ENCODE measurements around the gene KCNIP1. TPM values are rescaled to one million over a fixed set of nuclear protein-coding genes. Genes with fewer than 3 reads are reported as not detected.

Gene KCNIP1
- total and polyA plus RNA-seq, 10 donors, result 0.08 to 20.0 (median 9.4) TPM

- H3K36me3 ChIP-seq, result no peaks in the 10 kb centered on the region
- 61 to 75% (median 64%) methylated on average over 13 of the region's 13 CpGs for WGBS, 5 donors
- H3K4me1 ChIP-seq, result no peaks in the 10 kb centered on the region
- H3K9me3 ChIP-seq, result no peaks in the 10 kb centered on the region
- H3K4me3 ChIP-seq, result no peak overlapping the region
- no peak for TF ChIP-seq POLR2A (IDR thresholded peaks at IDR 0.05)
- TF ChIP-seq, protein P1, sequence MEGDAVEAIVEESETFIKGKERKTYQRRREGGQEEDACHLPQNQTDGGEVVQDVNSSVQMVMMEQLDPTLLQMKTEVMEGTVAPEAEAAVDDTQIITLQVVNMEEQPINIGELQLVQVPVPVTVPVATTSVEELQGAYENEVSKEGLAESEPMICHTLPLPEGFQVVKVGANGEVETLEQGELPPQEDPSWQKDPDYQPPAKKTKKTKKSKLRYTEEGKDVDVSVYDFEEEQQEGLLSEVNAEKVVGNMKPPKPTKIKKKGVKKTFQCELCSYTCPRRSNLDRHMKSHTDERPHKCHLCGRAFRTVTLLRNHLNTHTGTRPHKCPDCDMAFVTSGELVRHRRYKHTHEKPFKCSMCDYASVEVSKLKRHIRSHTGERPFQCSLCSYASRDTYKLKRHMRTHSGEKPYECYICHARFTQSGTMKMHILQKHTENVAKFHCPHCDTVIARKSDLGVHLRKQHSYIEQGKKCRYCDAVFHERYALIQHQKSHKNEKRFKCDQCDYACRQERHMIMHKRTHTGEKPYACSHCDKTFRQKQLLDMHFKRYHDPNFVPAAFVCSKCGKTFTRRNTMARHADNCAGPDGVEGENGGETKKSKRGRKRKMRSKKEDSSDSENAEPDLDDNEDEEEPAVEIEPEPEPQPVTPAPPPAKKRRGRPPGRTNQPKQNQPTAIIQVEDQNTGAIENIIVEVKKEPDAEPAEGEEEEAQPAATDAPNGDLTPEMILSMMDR (IDR thresholded peaks at IDR 0.05 in 8 of 11, conservative IDR thresholded peaks at IDR 0.05 in 3 of 11), result no peak
- no peak for TF ChIP-seq POLR2AphosphoS5 (IDR thresholded peaks at IDR 0.05)
- intact Hi-C loops (cut with DNase I; ENCODE audit: low total_unique reads), result no loop called here
- no peak for DNase-seq
- H3K27me3 ChIP-seq (replicated peaks in 1 of 7), result peaks cover 0 to 19% (median 0%) of the 10 kb centered on the region in 7 donors
- H3K27ac ChIP-seq, result no peak overlapping the region
These were observed 36.7 kb upstream of the KCNIP1 start for GRCh38 chr5:170466988-170467707.

GRCh38 chr5:170468633-170469285 is 35.1 kb upstream of the KCNIP1 start:
- no peaks in the 10 kb centered on the region for H3K9me3 ChIP-seq
- intact Hi-C loops (cut with DNase I; ENCODE audit: low total_unique reads), result no loop called here
- H3K27ac ChIP-seq, result no peak overlapping the region
- 89 to 96% (median 93%) methylated on average over 7 of the region's 7 CpGs for WGBS, 5 donors
- no peaks in the 10 kb centered on the region for H3K4me1 ChIP-seq
- DNase-seq, result no peak
- no peaks in the 10 kb centered on the region for H3K36me3 ChIP-seq
- TF ChIP-seq POLR2AphosphoS5 (IDR thresholded peaks at IDR 0.05), result no peak
- TF ChIP-seq, protein P1 (IDR thresholded peaks at IDR 0.05 in 8 of 11, conservative IDR thresholded peaks at IDR 0.05 in 3 of 11), result no peak
- no peak for TF ChIP-seq POLR2A (IDR thresholded peaks at IDR 0.05)
- H3K4me3 ChIP-seq, result no peak overlapping the region
- peaks cover 0 to 19% (median 0%) of the 10 kb centered on the region in 7 donors for H3K27me3 ChIP-seq (replicated peaks in 1 of 7)

DNA sequence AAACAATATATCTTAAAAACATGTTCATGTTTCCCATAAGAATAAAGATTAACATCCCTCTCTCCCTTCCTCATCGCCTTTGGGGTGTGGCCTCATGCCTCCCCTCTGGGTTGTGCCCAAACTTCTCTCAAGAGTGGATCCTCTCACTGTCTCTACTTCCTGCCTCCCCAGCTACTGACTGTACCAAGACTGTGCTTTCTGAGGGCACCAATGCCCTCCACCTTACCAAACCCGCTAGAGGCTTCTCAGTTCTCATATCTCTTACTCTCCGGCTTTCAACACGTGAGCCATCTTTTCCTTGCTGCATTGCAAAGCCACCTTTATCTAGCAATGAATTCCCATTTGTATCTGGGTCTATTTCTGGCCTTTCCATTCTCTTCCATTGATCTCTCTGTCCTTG is 34.4 kb upstream of the KCNIP1 start:
- no peak for TF ChIP-seq POLR2A (IDR thresholded peaks at IDR 0.05)
- TF ChIP-seq, protein P1 (IDR thresholded peaks at IDR 0.05 in 8 of 11, conservative IDR thresholded peaks at IDR 0.05 in 3 of 11), result no peak
- no peak for TF ChIP-seq POLR2AphosphoS5 (IDR thresholded peaks at IDR 0.05)
- Histone ChIP-seq H3K4me3 (no peak overlapping the region), H3K27ac (no peak overlapping the region), H3K36me3 (no peaks in the 10 kb centered on the region), H3K9me3 (no peaks in the 10 kb centered on the region), H3K4me1 (no peaks in the 10 kb centered on the region), H3K27me3 (replicated peaks in 1 of 7) (peaks cover 0 to 19% (median 0%) of the 10 kb centered on the region in 7 donors)
- intact Hi-C loops (cut with DNase I; ENCODE audit: low total_unique reads), result no loop called here
- WGBS, 5 donors, result 82 to 94% (median 86%) methylated on average over 4 of the region's 4 CpGs
- no peak for DNase-seq

DNA sequence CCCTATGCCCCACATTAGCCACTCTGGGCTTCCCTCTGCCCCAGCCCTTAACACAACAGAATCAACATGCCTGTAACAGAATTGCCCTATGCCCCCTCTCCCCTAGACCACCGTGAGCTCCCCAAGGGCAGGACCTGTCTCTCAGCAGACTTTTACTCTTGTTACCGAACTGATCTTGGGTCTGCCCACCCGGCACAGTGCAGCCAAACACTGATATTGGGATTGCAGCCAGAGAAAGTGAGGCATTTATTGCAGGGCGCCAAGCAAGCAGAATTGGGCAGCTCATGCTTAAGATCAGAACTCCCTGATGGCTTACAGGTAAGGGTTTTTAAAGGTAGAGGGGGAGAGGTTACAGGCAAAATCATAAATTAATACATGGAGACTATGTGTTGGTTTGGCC is 33.5 kb upstream of the KCNIP1 start:
- Histone ChIP-seq H3K9me3 (peaks cover 0 to 8% (median 0%) of the 10 kb centered on the region in 8 donors), H3K27ac (no peak overlapping the region), H3K27me3 (replicated peaks in 1 of 7) (peaks cover 0 to 12% (median 0%) of the 10 kb centered on the region in 7 donors), H3K4me3 (no peak overlapping the region), H3K4me1 (peaks cover 0 to 2% (median 0%) of the 10 kb centered on the region in 6 donors), H3K36me3 (no peaks in the 10 kb centered on the region)
- intact Hi-C loops (cut with DNase I; ENCODE audit: low total_unique reads), result no loop called here
- 85 to 98% (median 93%) methylated on average over 4 of the region's 4 CpGs for WGBS, 5 donors
- TF ChIP-seq, protein P1 (IDR thresholded peaks at IDR 0.05 in 8 of 11, conservative IDR thresholded peaks at IDR 0.05 in 3 of 11), result no peak
- TF ChIP-seq POLR2AphosphoS5 (IDR thresholded peaks at IDR 0.05), result no peak
- no peak for TF ChIP-seq POLR2A (IDR thresholded peaks at IDR 0.05)
- no peak for DNase-seq
